Ishikawa (cell line): ENCODE data around the gene SPOUT1.

ENCODE experiments used
- CEBPB ChIP-seq: IDR thresholded peaks from 2 replicates; pipeline ENCODE4 v1.6.1; 2012
- EGR1 ChIP-seq: IDR thresholded peaks from 2 replicates; pipeline ENCODE4 v1.6.1; 2012
- EP300 ChIP-seq: IDR thresholded peaks from 2 replicates; pipeline ENCODE4 v1.6.1; 2012; ENCODE audit warnings: borderline replicate concordance
- RAD21 ChIP-seq: IDR thresholded peaks from 2 replicates; pipeline ENCODE4 v1.6.1; 2012; ENCODE audit warnings: low read depth
- TAF1 ChIP-seq: IDR thresholded peaks from 2 replicates; pipeline ENCODE4 v1.6.1; 2012; ENCODE audit warnings: low read depth, mild to moderate bottlenecking
- TCF12 ChIP-seq: IDR thresholded peaks from 2 replicates; pipeline ENCODE4 v1.6.1; 2012; ENCODE audit warnings: low read depth
- YY1 ChIP-seq: IDR thresholded peaks from 2 replicates; pipeline ENCODE4 v1.6.1; 2012; ENCODE audit warnings: low read depth
- ZBTB7A ChIP-seq: IDR thresholded peaks from 2 replicates; pipeline ENCODE4 v1.6.1; 2012; ENCODE audit warnings: low read depth
- TF ChIP-seq, protein P1 (sequence below): IDR thresholded peaks from 2 replicates; pipeline ENCODE4 v1.6.1; 2012
- TF ChIP-seq, protein P2 (sequence below): IDR thresholded peaks from 2 replicates; pipeline ENCODE4 v1.6.1; 2012

DNA sequence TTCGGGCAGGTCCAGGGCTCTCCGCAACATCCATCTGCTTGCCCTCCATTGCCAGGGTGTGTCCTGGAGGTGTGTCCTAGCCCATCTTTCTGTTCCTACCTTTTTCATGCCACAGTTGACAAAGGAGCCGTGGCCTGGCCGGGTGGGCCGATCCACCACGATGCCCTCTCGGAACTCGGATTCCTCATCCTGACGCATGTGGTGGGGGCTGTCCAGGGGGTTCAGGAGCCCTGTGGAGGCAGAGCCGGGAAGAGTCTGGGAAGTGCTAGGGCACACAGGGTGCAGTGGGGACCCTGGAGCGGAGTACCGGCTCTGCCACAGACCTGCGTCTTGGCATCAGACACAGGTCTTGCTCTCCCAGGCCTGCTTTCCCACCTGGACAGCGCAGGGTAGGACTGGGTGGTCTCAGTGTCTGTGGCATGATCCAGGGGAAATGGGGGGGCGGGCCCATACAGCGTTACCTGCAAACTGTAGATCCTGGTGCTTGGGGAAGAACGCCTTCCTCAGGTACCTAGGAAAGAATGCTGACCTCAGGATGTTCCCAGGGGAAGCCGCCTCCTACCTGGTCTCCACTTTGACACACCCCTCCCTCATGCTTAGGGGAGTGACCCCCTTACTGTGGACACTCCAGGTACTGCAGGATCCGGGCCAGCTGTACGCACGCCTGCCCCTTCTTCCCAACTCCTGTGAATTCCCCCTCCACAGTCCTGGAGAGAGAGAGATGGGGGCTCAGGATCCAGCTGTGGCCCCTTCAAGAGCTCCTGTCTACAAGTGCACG lies 3.5 kb downstream of the SPOUT1 start:
- TF ChIP-seq TAF1 (no peak), YY1 (no peak), EP300 (no peak), RAD21 (no peak), CEBPB (no peak), ZBTB7A (no peak), EGR1 (no peak), TCF12 (no peak)
- TF ChIP-seq, protein P1, sequence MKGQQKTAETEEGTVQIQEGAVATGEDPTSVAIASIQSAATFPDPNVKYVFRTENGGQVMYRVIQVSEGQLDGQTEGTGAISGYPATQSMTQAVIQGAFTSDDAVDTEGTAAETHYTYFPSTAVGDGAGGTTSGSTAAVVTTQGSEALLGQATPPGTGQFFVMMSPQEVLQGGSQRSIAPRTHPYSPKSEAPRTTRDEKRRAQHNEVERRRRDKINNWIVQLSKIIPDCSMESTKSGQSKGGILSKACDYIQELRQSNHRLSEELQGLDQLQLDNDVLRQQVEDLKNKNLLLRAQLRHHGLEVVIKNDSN: no peak
- TF ChIP-seq, protein P2, sequence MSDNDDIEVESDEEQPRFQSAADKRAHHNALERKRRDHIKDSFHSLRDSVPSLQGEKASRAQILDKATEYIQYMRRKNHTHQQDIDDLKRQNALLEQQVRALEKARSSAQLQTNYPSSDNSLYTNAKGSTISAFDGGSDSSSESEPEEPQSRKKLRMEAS: no peak
